GM12801 (cell line): Measurements from ENCODE around the gene CSH1.

Source experiments
- TF ChIP-seq, protein P1 (sequence below): IDR thresholded peaks from one replicate; pipeline ENCODE4 v1.5.1; 2011; ENCODE audit warnings: control low read depth; ENCODE audit not compliant: insufficient read length; ENCODE audit errors: extremely low read depth

CSH1 gene

GRCh38 chr17:63848834-63849689 is 47.3 kb downstream of the CSH1 start:
- TF ChIP-seq, protein P1, sequence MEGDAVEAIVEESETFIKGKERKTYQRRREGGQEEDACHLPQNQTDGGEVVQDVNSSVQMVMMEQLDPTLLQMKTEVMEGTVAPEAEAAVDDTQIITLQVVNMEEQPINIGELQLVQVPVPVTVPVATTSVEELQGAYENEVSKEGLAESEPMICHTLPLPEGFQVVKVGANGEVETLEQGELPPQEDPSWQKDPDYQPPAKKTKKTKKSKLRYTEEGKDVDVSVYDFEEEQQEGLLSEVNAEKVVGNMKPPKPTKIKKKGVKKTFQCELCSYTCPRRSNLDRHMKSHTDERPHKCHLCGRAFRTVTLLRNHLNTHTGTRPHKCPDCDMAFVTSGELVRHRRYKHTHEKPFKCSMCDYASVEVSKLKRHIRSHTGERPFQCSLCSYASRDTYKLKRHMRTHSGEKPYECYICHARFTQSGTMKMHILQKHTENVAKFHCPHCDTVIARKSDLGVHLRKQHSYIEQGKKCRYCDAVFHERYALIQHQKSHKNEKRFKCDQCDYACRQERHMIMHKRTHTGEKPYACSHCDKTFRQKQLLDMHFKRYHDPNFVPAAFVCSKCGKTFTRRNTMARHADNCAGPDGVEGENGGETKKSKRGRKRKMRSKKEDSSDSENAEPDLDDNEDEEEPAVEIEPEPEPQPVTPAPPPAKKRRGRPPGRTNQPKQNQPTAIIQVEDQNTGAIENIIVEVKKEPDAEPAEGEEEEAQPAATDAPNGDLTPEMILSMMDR: no peak

GRCh38 chr17:63847525-63848249 is 48.7 kb downstream of the CSH1 start:
- TF ChIP-seq, protein P1: no peak

- TF ChIP-seq, protein P1: no peak
Measured at GRCh38 chr17:63845509-63845908, 50.9 kb downstream of the CSH1 start.
